HepG2 (cell line): ENCODE measurements around the gene ANO10. TPM values are rescaled to one million over a fixed set of nuclear protein-coding genes. Genes with fewer than 3 reads are reported as not detected.

Experiments
- ATAC-seq: fragments of 200-7000 bp; cut with Tn5 transposase; 3 replicates; pipeline ENCODE4 v1.9.1; 2020; ENCODE audit warnings: mild to moderate bottlenecking, moderate library complexity
- BruUV-seq: library from RNA; stranded (reverse); fragments of 400-500 nt; replicated peaks from 2 replicates; lab custom pipeline; 2021; lab: Mats Ljungman, UMichigan
- CTCF ChIA-PET: fragments of 300-600 bp; formaldehyde crosslinking; extraction: SDS; loops from one replicate; lab custom pipeline; 2021; ENCODE audit warnings: low total read pairs, inconsistent platforms, low intra/inter-chr PET ratio; lab: Yijun Ruan, JAX
- POLR2A ChIA-PET: fragments of 350-600 bp; sonication (Branson Sonifier 250); formaldehyde crosslinking; loops from one replicate; lab custom pipeline; 2020; ENCODE audit warnings: antibody characterized with exemption, inconsistent platforms; lab: Yijun Ruan, JAX
- DNase-seq: peaks from one replicate; pipeline ENCODE4 v3.0.0-alpha.2; 2015; ENCODE audit warnings: low spot score
- FAIRE-seq: peaks from 3 replicates; lab custom pipeline; 2011; peaks lifted over from hg19 to GRCh38; lab: Jason Lieb, UNC
- H2AFZ ChIP-seq: one replicate; pipeline ENCODE4 v1.6.1; 2011; ENCODE audit warnings: low read length, inconsistent platforms
- H3K27ac ChIP-seq: fragments of 300-600 bp; 3 replicates; pipeline ENCODE4 v1.8.0; 2011; ENCODE audit warnings: mixed run types, mild to moderate bottlenecking, mixed read lengths, low read length, inconsistent platforms; ENCODE audit not compliant: insufficient read depth; ENCODE audit errors: extremely low read length
- H3K27me3 ChIP-seq, 2 experiments: fragments of 200-600 bp in 1 of 2; 2 replicates in 1 of 2; 3 replicates in 1 of 2; pipeline versions ENCODE4 v1.6.0 to v1.8.0; 2011; ENCODE audit warnings: low read length in 2 of 2, mild to moderate bottlenecking in 2 of 2, moderate library complexity in 2 of 2, inconsistent platforms in 1 of 2; ENCODE audit not compliant: insufficient read depth in 2 of 2, control insufficient read depth in 1 of 2
- H3K36me3 ChIP-seq, 2 experiments: fragments of 200-600 bp in 1 of 2; replicated peaks in 1 of 2; 2 replicates in 1 of 2; 3 replicates in 1 of 2; pipeline versions ENCODE4 v1.5.1 to v1.8.0; 2011; ENCODE audit warnings: low read length in 2 of 2, inconsistent platforms in 1 of 2; ENCODE audit not compliant: insufficient read depth in 2 of 2, control insufficient read depth in 1 of 2
- H3K4me1 ChIP-seq: 2 replicates; pipeline ENCODE4 v1.5.1; 2012; ENCODE audit warnings: low read length, inconsistent platforms; ENCODE audit not compliant: insufficient read depth
- H3K4me2 ChIP-seq: 2 replicates; pipeline ENCODE4 v1.6.0; 2011; ENCODE audit warnings: low read depth, low read length, inconsistent platforms
- H3K4me3 ChIP-seq, 3 experiments: fragments of 200-600 bp in 1 of 3; sonication (generic), shearing (Covaris generic) in 1 of 3; replicated peaks in 1 of 3; 2 replicates each; pipeline ENCODE4 v1.5.1; 2011 to 2016; ENCODE audit warnings: low read length in 3 of 3, inconsistent platforms in 2 of 3, low read depth in 2 of 3, mild to moderate bottlenecking in 2 of 3, control low read depth in 1 of 3, mixed read lengths in 1 of 3; ENCODE audit not compliant: insufficient read depth in 1 of 3
- H3K79me2 ChIP-seq: one replicate; pipeline ENCODE4 v1.6.1; 2011; ENCODE audit warnings: low read length, inconsistent platforms; ENCODE audit not compliant: insufficient read depth
- H3K9ac ChIP-seq: 2 replicates; pipeline ENCODE4 v1.6.0; 2011; ENCODE audit warnings: mild to moderate bottlenecking, low read depth, low read length, inconsistent platforms; ENCODE audit not compliant: insufficient read depth
- H3K9me3 ChIP-seq: 2 replicates; pipeline ENCODE4 v1.5.1; 2012; ENCODE audit warnings: mild to moderate bottlenecking, low read length
- H4K20me1 ChIP-seq: 2 replicates; pipeline ENCODE4 v1.6.0; 2011; ENCODE audit warnings: inconsistent platforms, mild to moderate bottlenecking, low read length, moderate library complexity; ENCODE audit not compliant: insufficient read depth
- NFYB ChIP-seq: sonication (generic); formaldehyde crosslinking; IDR thresholded peaks from 2 replicates; pipeline ENCODE4 v1.4.0; 2020; ENCODE audit warnings: missing genetic modification reagents
- SP140L ChIP-seq: sonication (generic); formaldehyde crosslinking; IDR thresholded peaks from 2 replicates; pipeline ENCODE4 v1.4.0; 2020; ENCODE audit warnings: missing genetic modification reagents, borderline replicate concordance
- TP53 ChIP-seq: sonication (generic); formaldehyde crosslinking; conservative IDR thresholded peaks from 2 replicates; pipeline ENCODE4 v1.4.0; 2020; ENCODE audit warnings: missing genetic modification reagents
- ZNF605 ChIP-seq: sonication (generic); formaldehyde crosslinking; IDR thresholded peaks from 2 replicates; pipeline ENCODE4 v1.8.0; 2022; ENCODE audit warnings: mild to moderate bottlenecking, missing genetic modification reagents
- ZNF646 ChIP-seq: sonication (generic); formaldehyde crosslinking; IDR thresholded peaks from 2 replicates; pipeline ENCODE4 v1.9.0; 2021; ENCODE audit warnings: mild to moderate bottlenecking, missing genetic modification reagents
- ZNF660 ChIP-seq: sonication (generic); formaldehyde crosslinking; IDR thresholded peaks from 2 replicates; pipeline ENCODE4 v1.5.1; 2020; ENCODE audit warnings: mild to moderate bottlenecking, low read depth, missing genetic modification reagents, borderline replicate concordance
- ZNF773 ChIP-seq: sonication (generic); formaldehyde crosslinking; IDR thresholded peaks from 2 replicates; pipeline ENCODE4 v1.4.0; 2020; ENCODE audit warnings: missing genetic modification reagents, borderline replicate concordance
- ZNF792 ChIP-seq: IDR thresholded peaks from 2 replicates; pipeline ENCODE4 v1.6.1; 2016
- ZNF878 ChIP-seq: sonication (generic); formaldehyde crosslinking; IDR thresholded peaks from 2 replicates; pipeline ENCODE4 v1.8.1; 2023; ENCODE audit warnings: mild to moderate bottlenecking, missing genetic modification reagents, moderate library complexity
- in situ Hi-C: cut with HindIII; loops from 2 replicates; pipeline ENCODE4 v1.10.0; 2017; ENCODE audit warnings: low pct_unique_long_range_greater_than_20kb; ENCODE audit not compliant: extremely low pct_ligation_motif_present
- intact Hi-C: fragments of 100-400 bp; cut with micrococcal nuclease; formaldehyde crosslinking; loops from one replicate; pipeline ENCODE4 v1.10.0; 2022; ENCODE audit not compliant: unreplicated experiment
- polyA plus RNA-seq, 8 experiments: library from polyadenylated mRNA; depleted of rRNA in 3 of 8; stranded (reverse) in 7 of 8; unstranded in 1 of 8; fragments of >200 nt; fragmentation: Illumina TruSeq in 4 of 8; extraction: Trizol in 4 of 8; gene quantifications; 2 replicates each; pipeline versions ENCODE4 v1.2.1 to v1.2.3, GENCODE V29; 2011 to 2016; ENCODE audit warnings: low read depth in 4 of 8, missing spikeins in 1 of 8, mixed read lengths in 1 of 8; ENCODE audit not compliant: insufficient read depth in 1 of 8
- total RNA-seq, 5 experiments: library from RNA; depleted of rRNA; stranded (reverse); fragments of >200 nt; fragmentation: Illumina TruSeq; extraction: Trizol; gene quantifications; 2 replicates each; pipeline ENCODE4 v1.2.3, GENCODE V29; 2016; ENCODE audit warnings: low read depth in 1 of 5

ANO10 gene
- total and polyA plus RNA-seq, 2 of the 13 experiments (the other 11 are each of a cell fraction or from before 2014, with no cell fraction given): 10.4 to 13.1 TPM

- CTCF ChIA-PET: no interaction called here
- in situ Hi-C loops: no loop called here
Measured at GRCh38 chr3:43537225-43537624, 84.6 kb downstream of the ANO10 start.

More at GRCh38 chr3:43537225-43537624, 84.6 kb downstream of the ANO10 start:
- no peak overlapping the region for H3K4me2 ChIP-seq
- no TSS peak for BruUV-seq
- H3K9ac ChIP-seq: no peak overlapping the region
- no peak for DNase-seq
- no peak overlapping the region for H3K4me3 ChIP-seq
- POLR2A ChIA-PET: no interaction called here
- peaks cover 8% of the 10 kb centered on the region for H3K4me1 ChIP-seq
- no peaks in the 10 kb centered on the region for H3K27me3 ChIP-seq
- intact Hi-C loops: no loop called here
- H4K20me1 ChIP-seq: no peaks in the 10 kb centered on the region
- no peaks in the 10 kb centered on the region for H3K9me3 ChIP-seq
- H3K27ac ChIP-seq: no peak overlapping the region
- H3K79me2 ChIP-seq: no peaks in the 10 kb centered on the region
- no peak overlapping the region for H2AFZ ChIP-seq
- ATAC-seq: no peak
- TF ChIP-seq TP53 (CRISPR knock-in tag) (no peak), ZNF646 (CRISPR knock-in tag) (no peak), SP140L (CRISPR knock-in tag) (no peak), ZNF878 (no peak), ZNF660 (no peak), ZNF792 (CRISPR knock-in tag) (no peak), ZNF773 (CRISPR knock-in tag) (no peak), ZNF605 (no peak), NFYB (no peak)
- no peak for FAIRE-seq
- H3K36me3 ChIP-seq: no peaks in the 10 kb centered on the region
